ENCODE measurements around the gene SGMS1. TPM values are rescaled to one million over a fixed set of nuclear protein-coding genes. Genes with fewer than 3 reads are reported as not detected.

The SGMS1 gene
- total RNA-seq, 6 experiments from 2014 or later = 13.6 to 49.8 (median 20.0) TPM

- Histone ChIP-seq H3K9me3 (no peaks in the 10 kb centered on the region), H3K4me3 (no peak overlapping the region), H3K27ac (no peak overlapping the region), H3K4me1 (no peaks in the 10 kb centered on the region), H3K27me3 (no peaks in the 10 kb centered on the region), H3K36me3 (no peaks in the 10 kb centered on the region)
- DNase-seq (no peak), ATAC-seq (no peak)
- TF ChIP-seq POLR2A (IDR thresholded peaks at IDR 0.05) (no peak), CTCF (IDR thresholded peaks at IDR 0.05) (no peak)
- WGBS (ENCODE audit: insufficient coverage, low coverage, low lambda C conversion rate, missing lambda C conversion rate) = 51% methylated on average over 2 of the region's 2 CpGs
- intact Hi-C loops (cut with DNase I) = no loop called here
Measured at GRCh38 chr10:50260791-50261281, 362.9 kb downstream of the SGMS1 start.

Small RNA genes lying within 50 kb of the gene (small RNA-seq; reads per million reads assigned to genes)
- gene RNU7-107P = 0 reads per million in 2 experiments

Other genes starting within 250 kb of the SGMS1 start
- gene ASAH2B, start 116.0 kb upstream of the SGMS1 start, total RNA-seq = 1 to 10 TPM; 2.5 to 5.5 (median 4.0) TPM